ENCODE measurements around the gene RPE65. TPM values are rescaled to one million over a fixed set of nuclear protein-coding genes. Genes with fewer than 3 reads are reported as not detected.
"Not testable (repeated sequence)": the region's sequence is repeated elsewhere in the genome, so short reads cannot be mapped to it uniquely, and the experiment has no call there.

Gene RPE65
- total RNA-seq, 1 experiment from 2014 or later = not detected

DNA sequence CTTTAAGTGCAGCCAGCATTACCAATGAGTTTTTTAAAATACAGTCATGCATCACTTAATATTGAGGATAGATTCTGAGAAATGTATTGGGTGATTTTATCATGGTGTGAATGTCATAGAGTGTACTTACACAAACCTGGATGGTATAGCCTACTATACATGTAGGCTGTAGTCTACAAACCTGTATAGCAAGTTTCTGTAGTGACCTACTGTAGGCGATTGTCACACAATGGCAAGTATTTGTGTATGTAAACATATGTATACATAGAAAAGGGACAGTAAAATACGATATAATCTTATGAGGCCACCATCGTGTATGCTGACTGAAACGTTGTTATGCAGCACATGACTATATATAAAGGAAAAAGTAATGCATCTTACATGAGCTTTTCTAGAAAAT lies 48.2 kb downstream of the RPE65 start:
- Histone ChIP-seq H3K36me3 (ENCODE audit: control insufficient read depth, insufficient read depth, low read length) (no peaks in the 10 kb centered on the region), H3K27me3 (ENCODE audit: control insufficient read depth, insufficient read depth, low read length) (no peaks in the 10 kb centered on the region), H3K4me1 (ENCODE audit: control insufficient read depth, insufficient read depth, low read length) (no peaks in the 10 kb centered on the region), H3K4me3 (ENCODE audit: low read depth in 2 of 2, low read length in 2 of 2) (no peak overlapping the region), H3K27ac (ENCODE audit: low read length) (no peak overlapping the region), H3K9me3 (ENCODE audit: control insufficient read depth, insufficient read depth, low read depth, low read length) (no peaks in the 10 kb centered on the region)
- BruUV-seq (replicated peaks) = no TSS peak
- TF ChIP-seq SIN3A (IDR thresholded peaks at IDR 0.05; ENCODE audit: borderline replicate concordance, insufficient read depth, low read depth, low read length) (no peak), POLR2AphosphoS5 (IDR thresholded peaks at IDR 0.05; ENCODE audit: low read depth, low read length) (no peak), TCF7L2 (IDR thresholded peaks at IDR 0.05; ENCODE audit: low read depth, low read length) (no peak)
- TF ChIP-seq, protein P1, sequence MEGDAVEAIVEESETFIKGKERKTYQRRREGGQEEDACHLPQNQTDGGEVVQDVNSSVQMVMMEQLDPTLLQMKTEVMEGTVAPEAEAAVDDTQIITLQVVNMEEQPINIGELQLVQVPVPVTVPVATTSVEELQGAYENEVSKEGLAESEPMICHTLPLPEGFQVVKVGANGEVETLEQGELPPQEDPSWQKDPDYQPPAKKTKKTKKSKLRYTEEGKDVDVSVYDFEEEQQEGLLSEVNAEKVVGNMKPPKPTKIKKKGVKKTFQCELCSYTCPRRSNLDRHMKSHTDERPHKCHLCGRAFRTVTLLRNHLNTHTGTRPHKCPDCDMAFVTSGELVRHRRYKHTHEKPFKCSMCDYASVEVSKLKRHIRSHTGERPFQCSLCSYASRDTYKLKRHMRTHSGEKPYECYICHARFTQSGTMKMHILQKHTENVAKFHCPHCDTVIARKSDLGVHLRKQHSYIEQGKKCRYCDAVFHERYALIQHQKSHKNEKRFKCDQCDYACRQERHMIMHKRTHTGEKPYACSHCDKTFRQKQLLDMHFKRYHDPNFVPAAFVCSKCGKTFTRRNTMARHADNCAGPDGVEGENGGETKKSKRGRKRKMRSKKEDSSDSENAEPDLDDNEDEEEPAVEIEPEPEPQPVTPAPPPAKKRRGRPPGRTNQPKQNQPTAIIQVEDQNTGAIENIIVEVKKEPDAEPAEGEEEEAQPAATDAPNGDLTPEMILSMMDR (IDR thresholded peaks at IDR 0.05) = no peak
- TF ChIP-seq, protein P2, sequence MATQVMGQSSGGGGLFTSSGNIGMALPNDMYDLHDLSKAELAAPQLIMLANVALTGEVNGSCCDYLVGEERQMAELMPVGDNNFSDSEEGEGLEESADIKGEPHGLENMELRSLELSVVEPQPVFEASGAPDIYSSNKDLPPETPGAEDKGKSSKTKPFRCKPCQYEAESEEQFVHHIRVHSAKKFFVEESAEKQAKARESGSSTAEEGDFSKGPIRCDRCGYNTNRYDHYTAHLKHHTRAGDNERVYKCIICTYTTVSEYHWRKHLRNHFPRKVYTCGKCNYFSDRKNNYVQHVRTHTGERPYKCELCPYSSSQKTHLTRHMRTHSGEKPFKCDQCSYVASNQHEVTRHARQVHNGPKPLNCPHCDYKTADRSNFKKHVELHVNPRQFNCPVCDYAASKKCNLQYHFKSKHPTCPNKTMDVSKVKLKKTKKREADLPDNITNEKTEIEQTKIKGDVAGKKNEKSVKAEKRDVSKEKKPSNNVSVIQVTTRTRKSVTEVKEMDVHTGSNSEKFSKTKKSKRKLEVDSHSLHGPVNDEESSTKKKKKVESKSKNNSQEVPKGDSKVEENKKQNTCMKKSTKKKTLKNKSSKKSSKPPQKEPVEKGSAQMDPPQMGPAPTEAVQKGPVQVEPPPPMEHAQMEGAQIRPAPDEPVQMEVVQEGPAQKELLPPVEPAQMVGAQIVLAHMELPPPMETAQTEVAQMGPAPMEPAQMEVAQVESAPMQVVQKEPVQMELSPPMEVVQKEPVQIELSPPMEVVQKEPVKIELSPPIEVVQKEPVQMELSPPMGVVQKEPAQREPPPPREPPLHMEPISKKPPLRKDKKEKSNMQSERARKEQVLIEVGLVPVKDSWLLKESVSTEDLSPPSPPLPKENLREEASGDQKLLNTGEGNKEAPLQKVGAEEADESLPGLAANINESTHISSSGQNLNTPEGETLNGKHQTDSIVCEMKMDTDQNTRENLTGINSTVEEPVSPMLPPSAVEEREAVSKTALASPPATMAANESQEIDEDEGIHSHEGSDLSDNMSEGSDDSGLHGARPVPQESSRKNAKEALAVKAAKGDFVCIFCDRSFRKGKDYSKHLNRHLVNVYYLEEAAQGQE (IDR thresholded peaks at IDR 0.05; ENCODE audit: insufficient read depth in 1 of 2, low read depth in 2 of 2, low read length in 1 of 2) = no peak
- DNase-seq (ENCODE audit: low read depth, low spot score) = no peak
- intact Hi-C loops (cut with micrococcal nuclease; ENCODE audit: unreplicated experiment) (no loop called here), in situ Hi-C loops (cut with HindIII; ENCODE audit: low pct_unique_long_range_greater_than_20kb, low sequenced_read_pairs) (no loop called here)
- POLR2A ChIA-PET = no interaction called here
- CTCF ChIA-PET = no interaction called here
- ATAC-seq = no peak

GRCh38 chr1:68395575-68395974 lies 54.2 kb downstream of the RPE65 start:
- POLR2A ChIA-PET; BruUV-seq (replicated peaks); H3K4me3 ChIP-seq (ENCODE audit: low read depth in 2 of 2, low read length in 2 of 2); CTCF ChIA-PET; H3K27me3 ChIP-seq (ENCODE audit: control insufficient read depth, insufficient read depth, low read length); intact Hi-C loops (cut with micrococcal nuclease; ENCODE audit: unreplicated experiment); H3K4me1 ChIP-seq (ENCODE audit: control insufficient read depth, insufficient read depth, low read length); ATAC-seq; H3K27ac ChIP-seq (ENCODE audit: low read length); DNase-seq (ENCODE audit: low read depth, low spot score); in situ Hi-C loops (cut with HindIII; ENCODE audit: low pct_unique_long_range_greater_than_20kb, low sequenced_read_pairs); H3K9me3 ChIP-seq (ENCODE audit: control insufficient read depth, insufficient read depth, low read depth, low read length); H3K36me3 ChIP-seq (ENCODE audit: control insufficient read depth, insufficient read depth, low read length): not testable (repeated sequence)

DNA sequence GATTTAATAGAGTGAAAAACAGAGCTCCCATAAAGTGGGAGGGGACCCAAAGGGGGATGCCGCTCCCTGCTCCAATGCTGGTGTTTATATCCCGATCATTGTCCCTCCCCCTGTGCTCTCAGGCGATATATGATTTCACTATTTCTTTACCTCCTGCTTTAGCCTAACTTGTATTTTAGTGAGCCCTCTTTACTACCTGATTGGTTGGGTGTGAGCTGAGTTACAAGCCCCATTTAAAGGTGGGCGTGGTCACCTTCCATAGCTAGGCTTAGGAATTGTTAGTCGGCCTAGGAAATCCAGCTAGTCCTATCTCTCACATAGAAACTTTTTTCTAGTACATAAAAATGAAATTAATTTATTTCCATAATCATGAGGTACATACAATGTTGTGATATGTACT lies 57.3 kb downstream of the RPE65 start:
- H3K27me3 ChIP-seq (ENCODE audit: control insufficient read depth, insufficient read depth, low read length); intact Hi-C loops (cut with micrococcal nuclease; ENCODE audit: unreplicated experiment); in situ Hi-C loops (cut with HindIII; ENCODE audit: low pct_unique_long_range_greater_than_20kb, low sequenced_read_pairs); H3K27ac ChIP-seq (ENCODE audit: low read length); H3K9me3 ChIP-seq (ENCODE audit: control insufficient read depth, insufficient read depth, low read depth, low read length); ATAC-seq; CTCF ChIA-PET; BruUV-seq (replicated peaks); H3K4me3 ChIP-seq (ENCODE audit: low read depth in 2 of 2, low read length in 2 of 2); DNase-seq (ENCODE audit: low read depth, low spot score); H3K4me1 ChIP-seq (ENCODE audit: control insufficient read depth, insufficient read depth, low read length); H3K36me3 ChIP-seq (ENCODE audit: control insufficient read depth, insufficient read depth, low read length): not testable (repeated sequence)
- POLR2A ChIA-PET = interaction anchor here (0.7 kb wide), 1 partner anchor 264 kb away, joined by 4 read pairs; no protein-coding TSS in a partner anchor

DNA sequence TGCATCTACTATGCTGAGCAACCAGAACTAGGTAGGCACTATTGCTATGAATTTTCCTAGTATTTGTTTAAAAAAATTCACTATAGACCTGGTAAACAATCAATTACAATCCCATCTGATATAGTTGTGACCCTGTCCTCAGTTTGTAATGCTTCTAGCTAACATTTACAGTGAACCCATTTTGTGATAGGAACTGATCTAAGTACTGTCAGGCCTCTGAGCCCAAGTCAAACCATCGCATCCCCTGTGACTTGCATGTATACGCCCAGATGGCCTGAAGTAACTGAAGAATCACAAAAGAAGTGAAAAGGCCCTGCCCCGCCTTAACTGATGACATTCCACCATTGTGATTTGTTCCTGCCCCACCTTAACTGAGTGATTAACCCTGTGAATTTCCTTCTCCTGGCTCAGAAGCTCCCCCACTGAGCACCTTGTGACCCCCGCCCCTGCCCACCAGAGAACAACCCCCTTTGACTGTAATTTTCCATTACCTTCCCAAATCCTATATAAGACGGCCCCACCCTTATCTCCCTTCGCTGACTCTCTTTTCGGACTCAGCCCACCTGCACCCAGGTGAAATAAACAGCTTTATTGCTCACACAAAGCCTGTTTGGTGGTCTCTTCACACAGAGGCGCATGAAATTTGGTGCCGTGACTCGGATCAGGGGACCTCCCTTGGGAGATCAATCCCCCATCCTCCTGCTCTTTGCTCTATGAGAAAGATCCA lies 63.8 kb downstream of the RPE65 start:
- H3K4me3 ChIP-seq (ENCODE audit: low read depth in 2 of 2, low read length in 2 of 2); DNase-seq (ENCODE audit: low read depth, low spot score); in situ Hi-C loops (cut with HindIII; ENCODE audit: low pct_unique_long_range_greater_than_20kb, low sequenced_read_pairs); intact Hi-C loops (cut with micrococcal nuclease; ENCODE audit: unreplicated experiment); H3K4me1 ChIP-seq (ENCODE audit: control insufficient read depth, insufficient read depth, low read length); H3K36me3 ChIP-seq (ENCODE audit: control insufficient read depth, insufficient read depth, low read length); ATAC-seq; BruUV-seq (replicated peaks); H3K27me3 ChIP-seq (ENCODE audit: control insufficient read depth, insufficient read depth, low read length); H3K27ac ChIP-seq (ENCODE audit: low read length); POLR2A ChIA-PET; CTCF ChIA-PET; H3K9me3 ChIP-seq (ENCODE audit: control insufficient read depth, insufficient read depth, low read depth, low read length): not testable (repeated sequence)
